ENCODE results near the gene DSC1.

DNA sequence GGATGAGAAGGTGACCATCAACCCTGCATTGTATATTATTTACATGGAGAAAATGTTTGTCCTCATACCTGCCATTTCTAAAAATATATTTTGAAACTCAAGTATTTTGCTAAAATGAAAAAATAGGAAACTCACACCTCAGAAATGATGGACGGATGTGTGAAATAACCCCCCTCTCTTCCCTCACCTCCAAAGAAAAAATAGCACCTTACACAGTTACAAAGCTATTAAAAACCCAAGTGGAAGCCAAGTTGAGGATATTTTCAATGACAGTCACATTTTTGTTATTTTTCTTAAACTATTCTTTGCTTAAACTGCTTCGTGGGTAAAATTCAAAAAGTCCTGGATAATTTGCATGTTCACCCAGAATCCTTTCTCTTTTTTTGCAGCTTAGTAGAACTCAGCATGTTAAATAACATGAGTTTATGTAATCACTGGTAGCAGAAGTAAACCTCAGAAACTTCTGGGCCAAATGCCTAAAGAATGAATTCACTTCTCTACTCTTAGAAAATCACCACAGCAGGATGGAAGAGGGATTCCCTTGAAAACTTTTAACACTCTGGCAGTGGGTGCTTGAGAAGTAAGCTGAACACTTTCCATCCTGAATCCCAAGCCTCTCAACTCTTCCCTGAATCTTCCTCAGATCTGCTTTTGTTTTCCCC is 768 bp downstream of the DSC1 start:
- no peak for TF ChIP-seq EZH2 (IDR thresholded peaks at IDR 0.05)
- TF ChIP-seq, protein P1, sequence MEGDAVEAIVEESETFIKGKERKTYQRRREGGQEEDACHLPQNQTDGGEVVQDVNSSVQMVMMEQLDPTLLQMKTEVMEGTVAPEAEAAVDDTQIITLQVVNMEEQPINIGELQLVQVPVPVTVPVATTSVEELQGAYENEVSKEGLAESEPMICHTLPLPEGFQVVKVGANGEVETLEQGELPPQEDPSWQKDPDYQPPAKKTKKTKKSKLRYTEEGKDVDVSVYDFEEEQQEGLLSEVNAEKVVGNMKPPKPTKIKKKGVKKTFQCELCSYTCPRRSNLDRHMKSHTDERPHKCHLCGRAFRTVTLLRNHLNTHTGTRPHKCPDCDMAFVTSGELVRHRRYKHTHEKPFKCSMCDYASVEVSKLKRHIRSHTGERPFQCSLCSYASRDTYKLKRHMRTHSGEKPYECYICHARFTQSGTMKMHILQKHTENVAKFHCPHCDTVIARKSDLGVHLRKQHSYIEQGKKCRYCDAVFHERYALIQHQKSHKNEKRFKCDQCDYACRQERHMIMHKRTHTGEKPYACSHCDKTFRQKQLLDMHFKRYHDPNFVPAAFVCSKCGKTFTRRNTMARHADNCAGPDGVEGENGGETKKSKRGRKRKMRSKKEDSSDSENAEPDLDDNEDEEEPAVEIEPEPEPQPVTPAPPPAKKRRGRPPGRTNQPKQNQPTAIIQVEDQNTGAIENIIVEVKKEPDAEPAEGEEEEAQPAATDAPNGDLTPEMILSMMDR (IDR thresholded peaks at IDR 0.05), result no peak
